PFSK-1 (cell line): ENCODE data around the gene FRMD8.

Experiments
- FOXP2 ChIP-seq: optimal IDR thresholded peaks from 2 replicates; pipeline ENCODE3; 2011; ENCODE audit warnings: borderline replicate concordance, control low read depth, inconsistent platforms; ENCODE audit not compliant: insufficient read depth; ENCODE audit errors: extremely low read length, extremely low read depth
- POLR2AphosphoS5 ChIP-seq: IDR thresholded peaks from 2 replicates; pipeline ENCODE4 v1.6.1; 2012; ENCODE audit warnings: low read depth, mild to moderate bottlenecking, control low read depth, low read length, moderate library complexity
- SIN3A ChIP-seq: IDR thresholded peaks from 2 replicates; pipeline ENCODE4 v1.6.1; 2012; ENCODE audit warnings: mild to moderate bottlenecking, low read length, moderate library complexity, borderline replicate concordance; ENCODE audit not compliant: insufficient read depth
- TAF1 ChIP-seq: IDR thresholded peaks from 2 replicates; pipeline ENCODE4 v1.6.1; 2012; ENCODE audit warnings: low read length, control low read depth, borderline replicate concordance; ENCODE audit not compliant: insufficient read depth
- TF ChIP-seq, protein P1 (sequence below), 2 experiments: IDR thresholded peaks; 2 replicates each; pipeline versions ENCODE4 v1.6.1 to v1.8.0; 2011 to 2012; ENCODE audit warnings: low read depth in 2 of 2, low read length in 2 of 2, control low read depth in 1 of 2, inconsistent platforms in 1 of 2, mild to moderate bottlenecking in 1 of 2, moderate library complexity in 1 of 2; ENCODE audit not compliant: insufficient read depth in 1 of 2

Gene FRMD8

DNA sequence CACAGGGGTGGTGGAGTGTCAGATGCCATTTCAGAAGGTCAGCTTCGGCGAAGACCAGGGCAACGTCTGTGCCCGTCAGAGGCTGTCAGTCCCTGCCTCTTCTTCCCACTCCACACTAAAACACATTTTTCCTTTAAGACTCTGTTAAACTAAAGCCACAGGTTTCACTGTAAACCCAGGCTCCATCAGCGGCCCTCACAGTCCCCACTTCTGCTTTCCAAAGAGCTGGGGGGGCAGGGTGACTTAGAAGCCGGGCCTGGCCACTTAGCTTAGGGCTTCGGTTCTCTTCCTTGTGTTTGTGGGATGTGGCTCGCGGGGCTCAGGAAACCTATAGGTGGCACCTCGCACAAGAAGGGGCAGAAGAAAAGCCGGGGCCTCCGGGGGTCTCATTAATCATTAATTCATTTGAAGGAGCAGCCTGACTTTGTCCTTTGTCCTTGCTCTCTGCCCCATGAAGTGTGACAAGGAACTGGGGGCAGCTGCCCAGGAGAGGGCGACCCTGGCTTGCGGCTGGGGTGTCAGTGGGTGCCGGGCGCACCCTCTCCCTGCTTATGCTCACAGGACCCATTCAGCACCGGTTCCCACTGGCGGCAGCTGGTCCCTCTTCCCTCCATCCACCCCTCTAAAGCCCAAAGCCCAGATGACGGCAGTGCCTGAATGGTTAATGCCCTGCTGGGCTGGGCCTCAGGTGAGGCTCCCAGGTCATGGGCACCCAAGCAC, 8.1 kb upstream of the FRMD8 start:
- TF ChIP-seq TAF1 (no peak), SIN3A (no peak), FOXP2 (no peak), POLR2AphosphoS5 (no peak)
- TF ChIP-seq, protein P1, sequence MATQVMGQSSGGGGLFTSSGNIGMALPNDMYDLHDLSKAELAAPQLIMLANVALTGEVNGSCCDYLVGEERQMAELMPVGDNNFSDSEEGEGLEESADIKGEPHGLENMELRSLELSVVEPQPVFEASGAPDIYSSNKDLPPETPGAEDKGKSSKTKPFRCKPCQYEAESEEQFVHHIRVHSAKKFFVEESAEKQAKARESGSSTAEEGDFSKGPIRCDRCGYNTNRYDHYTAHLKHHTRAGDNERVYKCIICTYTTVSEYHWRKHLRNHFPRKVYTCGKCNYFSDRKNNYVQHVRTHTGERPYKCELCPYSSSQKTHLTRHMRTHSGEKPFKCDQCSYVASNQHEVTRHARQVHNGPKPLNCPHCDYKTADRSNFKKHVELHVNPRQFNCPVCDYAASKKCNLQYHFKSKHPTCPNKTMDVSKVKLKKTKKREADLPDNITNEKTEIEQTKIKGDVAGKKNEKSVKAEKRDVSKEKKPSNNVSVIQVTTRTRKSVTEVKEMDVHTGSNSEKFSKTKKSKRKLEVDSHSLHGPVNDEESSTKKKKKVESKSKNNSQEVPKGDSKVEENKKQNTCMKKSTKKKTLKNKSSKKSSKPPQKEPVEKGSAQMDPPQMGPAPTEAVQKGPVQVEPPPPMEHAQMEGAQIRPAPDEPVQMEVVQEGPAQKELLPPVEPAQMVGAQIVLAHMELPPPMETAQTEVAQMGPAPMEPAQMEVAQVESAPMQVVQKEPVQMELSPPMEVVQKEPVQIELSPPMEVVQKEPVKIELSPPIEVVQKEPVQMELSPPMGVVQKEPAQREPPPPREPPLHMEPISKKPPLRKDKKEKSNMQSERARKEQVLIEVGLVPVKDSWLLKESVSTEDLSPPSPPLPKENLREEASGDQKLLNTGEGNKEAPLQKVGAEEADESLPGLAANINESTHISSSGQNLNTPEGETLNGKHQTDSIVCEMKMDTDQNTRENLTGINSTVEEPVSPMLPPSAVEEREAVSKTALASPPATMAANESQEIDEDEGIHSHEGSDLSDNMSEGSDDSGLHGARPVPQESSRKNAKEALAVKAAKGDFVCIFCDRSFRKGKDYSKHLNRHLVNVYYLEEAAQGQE (IDR thresholded peaks at IDR 0.05; ENCODE audit: insufficient read depth in 1 of 2, low read depth in 2 of 2, low read length in 2 of 2), result no peak

DNA sequence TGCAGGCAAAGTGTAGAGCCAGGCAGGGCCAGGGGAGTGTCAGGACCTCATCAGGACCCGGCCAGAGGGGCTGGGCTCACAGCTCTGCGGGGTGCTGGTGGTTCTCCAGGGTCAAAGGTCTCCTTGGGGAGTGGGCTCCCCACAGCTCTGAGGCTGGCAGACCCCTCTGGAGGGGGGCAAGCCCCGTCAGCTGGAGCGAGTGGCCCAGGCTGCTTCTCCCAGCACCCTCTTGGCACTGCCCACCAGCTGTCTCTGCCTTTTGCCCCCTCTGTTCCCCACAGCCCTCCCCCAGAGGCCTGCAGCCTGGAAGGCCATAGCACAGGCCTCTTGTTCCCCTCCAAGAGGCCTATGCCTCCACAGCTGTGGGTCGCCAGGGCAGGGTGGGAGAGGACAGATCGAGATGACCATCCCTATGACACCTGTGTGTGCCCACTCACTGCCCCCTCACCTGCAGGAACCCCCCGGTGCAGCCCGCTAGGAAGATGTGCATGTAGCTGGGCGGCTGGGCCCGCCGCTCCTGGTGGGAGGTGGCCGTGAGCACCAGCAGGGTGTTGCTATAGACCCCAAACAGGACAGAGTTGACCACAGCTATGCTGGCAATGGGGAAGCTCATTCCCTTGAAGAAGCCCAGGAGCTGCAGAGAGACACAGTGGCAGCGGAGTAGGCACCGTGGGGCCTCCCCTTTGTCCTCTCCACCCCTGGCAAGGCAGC, 7.4 kb upstream of the FRMD8 start:
- no peak for TF ChIP-seq SIN3A
- no peak for TF ChIP-seq TAF1
- no peak for TF ChIP-seq POLR2AphosphoS5
- TF ChIP-seq, protein P1 (IDR thresholded peaks at IDR 0.05; ENCODE audit: insufficient read depth in 1 of 2, low read depth in 2 of 2, low read length in 2 of 2), result no peak
- no peak for TF ChIP-seq FOXP2

DNA sequence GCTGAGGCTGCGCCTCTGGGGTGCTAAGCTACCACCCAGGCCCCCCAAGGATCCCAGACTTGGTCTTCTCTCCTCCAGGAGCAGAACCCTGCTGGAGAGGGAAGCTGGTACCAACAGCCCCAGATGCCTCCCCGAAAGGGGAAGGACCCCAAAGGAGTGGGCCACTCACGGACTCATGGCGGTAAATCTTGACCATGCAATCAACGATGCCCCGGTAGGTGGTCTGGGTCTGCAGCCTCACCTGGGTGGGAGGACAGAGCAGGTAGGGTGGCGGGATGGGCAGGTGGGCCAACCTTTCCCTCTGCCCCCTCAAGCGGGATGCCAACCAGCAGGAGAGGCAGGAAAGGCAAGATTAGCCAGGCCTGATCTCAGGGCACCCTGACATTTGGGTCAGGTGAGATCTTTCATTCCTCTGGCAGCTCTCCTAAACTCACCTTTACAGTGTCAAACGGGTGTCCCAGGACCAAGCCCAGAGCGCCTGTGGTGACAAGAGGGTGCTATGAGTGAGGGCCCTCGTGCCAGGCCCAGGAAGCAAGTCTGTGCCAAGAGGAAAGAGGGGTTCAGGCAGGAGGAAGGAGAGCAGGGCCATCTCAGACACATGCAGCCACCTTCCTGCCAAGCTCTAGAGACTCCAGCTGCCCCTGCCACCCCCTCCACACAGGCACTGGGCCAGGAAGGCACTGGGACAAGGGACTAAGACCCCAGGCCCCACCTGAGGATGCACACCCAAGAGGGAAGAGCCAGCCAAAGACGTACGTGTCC, 6.6 kb upstream of the FRMD8 start:
- TF ChIP-seq TAF1 (no peak), POLR2AphosphoS5 (no peak), FOXP2 (no peak)

DNA sequence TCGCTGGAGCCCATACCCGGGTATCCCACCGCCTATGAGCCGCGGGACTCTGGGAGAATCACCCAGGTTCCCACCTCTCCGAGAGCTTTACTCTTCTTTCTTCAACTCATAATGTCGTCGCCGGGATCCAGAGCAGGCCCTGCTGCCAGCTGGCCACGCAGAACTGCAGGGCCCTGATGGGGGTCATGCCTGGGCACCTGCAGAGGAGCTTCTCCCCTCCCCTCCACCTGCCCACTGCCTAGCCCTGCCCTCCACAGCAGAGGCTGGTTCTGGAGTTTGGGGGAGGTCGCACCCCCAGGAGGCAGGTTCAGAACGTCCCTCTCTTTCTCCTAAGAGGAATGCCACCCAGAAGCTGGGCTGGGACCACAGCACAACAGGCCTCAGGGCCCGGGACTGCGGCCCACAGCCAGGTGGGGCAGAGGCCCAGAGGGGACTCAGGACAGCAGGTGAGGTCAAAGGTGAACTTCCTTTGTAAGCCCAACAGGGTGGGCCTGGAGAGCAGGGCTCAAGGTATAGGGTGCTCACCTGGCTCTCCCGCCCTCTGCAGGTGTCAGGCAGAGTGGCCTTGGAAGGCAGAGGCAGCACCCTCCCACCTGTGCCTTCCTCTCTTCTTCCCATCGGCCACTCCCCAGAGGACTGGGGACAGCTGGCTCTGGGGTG, 5.8 kb upstream of the FRMD8 start:
- no peak for TF ChIP-seq POLR2AphosphoS5
- TF ChIP-seq, protein P1 (IDR thresholded peaks at IDR 0.05; ENCODE audit: insufficient read depth in 1 of 2, low read depth in 2 of 2, low read length in 2 of 2), result no peak
- TF ChIP-seq FOXP2, result no peak

DNA sequence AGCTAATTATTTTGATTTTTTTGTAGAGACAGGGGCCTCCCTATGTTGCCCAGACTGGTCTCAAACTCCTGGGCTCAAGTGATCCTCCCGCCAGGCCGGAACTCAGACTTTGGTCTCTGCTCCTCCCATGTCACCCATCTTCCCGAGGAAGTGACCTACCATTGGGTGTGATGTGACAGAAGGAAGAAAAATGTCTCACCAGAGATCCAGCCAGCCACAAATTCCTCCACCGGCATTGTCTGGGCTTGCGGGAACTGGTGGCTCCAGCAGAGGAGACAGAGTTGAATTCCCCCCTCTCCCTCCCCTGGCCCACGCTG, 4.8 kb upstream of the FRMD8 start:
- TF ChIP-seq POLR2AphosphoS5 (no peak), SIN3A (no peak), TAF1 (no peak), FOXP2 (no peak)
- TF ChIP-seq, protein P1 (IDR thresholded peaks at IDR 0.05; ENCODE audit: insufficient read depth in 1 of 2, low read depth in 2 of 2, low read length in 2 of 2), result no peak
